ENCODE data around the gene SHOX.
A peak's percentile ranks its signal among the peaks of the same experiment; 100 is the strongest.
"Not testable (repeated sequence)": the region's sequence is repeated elsewhere in the genome, so short reads cannot be mapped to it uniquely, and the experiment has no call there.

SHOX gene

DNA sequence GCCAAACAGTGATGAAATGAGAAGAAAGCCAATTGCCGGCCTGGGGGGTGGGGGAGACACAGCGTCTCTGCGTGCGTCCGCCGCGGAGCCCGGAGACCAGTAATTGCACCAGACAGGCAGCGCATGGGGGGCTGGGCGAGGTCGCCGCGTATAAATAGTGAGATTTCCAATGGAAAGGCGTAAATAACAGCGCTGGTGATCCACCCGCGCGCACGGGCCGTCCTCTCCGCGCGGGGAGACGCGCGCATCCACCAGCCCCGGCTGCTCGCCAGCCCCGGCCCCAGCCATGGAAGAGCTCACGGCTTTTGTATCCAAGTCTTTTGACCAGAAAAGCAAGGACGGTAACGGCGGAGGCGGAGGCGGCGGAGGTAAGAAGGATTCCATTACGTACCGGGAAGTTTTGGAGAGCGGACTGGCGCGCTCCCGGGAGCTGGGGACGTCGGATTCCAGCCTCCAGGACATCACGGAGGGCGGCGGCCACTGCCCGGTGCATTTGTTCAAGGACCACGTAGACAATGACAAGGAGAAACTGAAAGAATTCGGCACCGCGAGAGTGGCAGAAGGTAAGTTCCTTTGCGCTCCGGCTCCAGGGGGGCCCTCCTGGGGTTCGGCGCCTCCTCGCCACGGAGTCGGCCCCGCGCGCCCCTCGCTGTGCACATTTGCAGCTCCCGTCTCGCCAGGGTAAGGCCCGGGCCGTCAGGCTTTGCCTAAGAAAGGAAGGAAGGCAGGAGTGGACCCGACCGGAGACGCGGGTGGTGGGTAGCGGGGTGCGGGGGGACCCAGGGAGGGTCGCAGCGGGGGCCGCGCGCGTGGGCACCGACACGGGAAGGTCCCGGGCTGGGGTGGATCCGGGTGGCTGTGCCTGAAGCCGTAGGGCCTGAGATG, at the start of gene SHOX:
Gene SHOX, plus strand, starts transcription at position 180 of the 885 bp plus-strand sequence. Its CDS starts 107 bp downstream, at position 287.
- no peaks in the 10 kb centered on the region for H3K36me3 ChIP-seq (ENCODE audit: insufficient read depth, low read length)
- peak within 1 kb of the TSS; percentile 38; the same call in 1 of the 2 replicates for H3K9ac ChIP-seq (ENCODE audit: low read depth, low read length)
- no peaks in the 10 kb centered on the region; the same call in 1 of the 2 replicates for H3K9me3 ChIP-seq (ENCODE audit: control insufficient read depth, insufficient read depth, low read length)
- H3K4me1 ChIP-seq (ENCODE audit: insufficient read depth, low read length): peaks cover 4% of the 10 kb centered on the region; the same call in 1 of the 2 replicates

- no peaks in the 10 kb centered on the region for H3K9me3 ChIP-seq (ENCODE audit: control insufficient read depth, insufficient read depth, low read length)
Observed at GRCh38 chrX:581066-581465, 49.5 kb upstream of the SHOX start.

DNA sequence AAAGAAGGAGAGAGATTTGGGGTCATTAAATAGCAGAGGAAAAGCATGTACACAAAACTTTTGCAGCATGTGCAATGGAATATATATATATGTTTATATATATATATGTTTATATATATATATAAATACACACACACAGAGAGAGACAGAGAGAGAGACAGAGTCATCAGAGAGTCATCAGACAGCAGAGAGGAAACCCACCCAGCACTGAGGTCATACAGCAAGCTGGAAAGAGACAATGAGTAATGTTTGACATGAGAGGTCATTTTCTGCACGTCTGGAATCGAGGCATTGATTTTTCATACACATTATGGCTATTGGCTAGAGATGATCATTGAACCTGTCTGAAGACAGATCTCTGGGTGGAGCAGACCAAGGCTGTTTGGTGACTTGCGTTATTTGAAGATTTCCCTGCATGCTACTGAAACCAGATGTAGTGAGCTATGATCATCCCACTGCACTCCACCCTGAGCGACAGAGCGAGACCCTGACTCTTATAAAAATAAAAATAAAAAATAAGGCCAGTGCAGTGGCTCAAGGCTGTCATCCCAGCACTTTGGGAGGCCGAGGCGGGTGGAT, 48.8 kb upstream of the SHOX start:
- Histone ChIP-seq H3K9ac (ENCODE audit: low read depth, low read length) (no peak overlapping the region), H3K4me1 (ENCODE audit: insufficient read depth, low read length) (no peaks in the 10 kb centered on the region), H3K9me3 (ENCODE audit: control insufficient read depth, insufficient read depth, low read length) (no peaks in the 10 kb centered on the region), H3K36me3 (ENCODE audit: insufficient read depth, low read length) (no peaks in the 10 kb centered on the region)

More at GRCh38 chrX:581066-581465, 49.5 kb upstream of the SHOX start:
- Histone ChIP-seq H3K36me3 (ENCODE audit: insufficient read depth, low read length) (no peaks in the 10 kb centered on the region), H3K4me1 (ENCODE audit: insufficient read depth, low read length) (no peaks in the 10 kb centered on the region), H3K9ac (ENCODE audit: low read depth, low read length) (no peak overlapping the region)

GRCh38 chrX:584572-584971, 46.0 kb upstream of the SHOX start:
- no peaks in the 10 kb centered on the region for H3K4me1 ChIP-seq (ENCODE audit: insufficient read depth, low read length)
- H3K9me3 ChIP-seq (ENCODE audit: control insufficient read depth, insufficient read depth, low read length): no peaks in the 10 kb centered on the region
- no peak overlapping the region for H3K9ac ChIP-seq (ENCODE audit: low read depth, low read length)
- H3K36me3 ChIP-seq (ENCODE audit: insufficient read depth, low read length): no peaks in the 10 kb centered on the region

GRCh38 chrX:585115-585808, 45.3 kb upstream of the SHOX start:
- Histone ChIP-seq H3K9me3 (ENCODE audit: control insufficient read depth, insufficient read depth, low read length) (no peaks in the 10 kb centered on the region), H3K4me1 (ENCODE audit: insufficient read depth, low read length) (no peaks in the 10 kb centered on the region), H3K36me3 (ENCODE audit: insufficient read depth, low read length) (no peaks in the 10 kb centered on the region), H3K9ac (ENCODE audit: low read depth, low read length) (peak overlapping the region; percentile 47; the same call in 1 of the 2 replicates)

GRCh38 chrX:586351-586750, 44.2 kb upstream of the SHOX start:
- no peaks in the 10 kb centered on the region for H3K9me3 ChIP-seq (ENCODE audit: control insufficient read depth, insufficient read depth, low read length)
- H3K4me1 ChIP-seq (ENCODE audit: insufficient read depth, low read length): no peaks in the 10 kb centered on the region
- no peaks in the 10 kb centered on the region for H3K36me3 ChIP-seq (ENCODE audit: insufficient read depth, low read length)
- H3K9ac ChIP-seq (ENCODE audit: low read depth, low read length): no peak overlapping the region

GRCh38 chrX:589261-589660, 41.3 kb upstream of the SHOX start:
- H3K9ac ChIP-seq (ENCODE audit: low read depth, low read length); H3K9me3 ChIP-seq (ENCODE audit: control insufficient read depth, insufficient read depth, low read length); H3K36me3 ChIP-seq (ENCODE audit: insufficient read depth, low read length); H3K4me1 ChIP-seq (ENCODE audit: insufficient read depth, low read length): not testable (repeated sequence)

DNA sequence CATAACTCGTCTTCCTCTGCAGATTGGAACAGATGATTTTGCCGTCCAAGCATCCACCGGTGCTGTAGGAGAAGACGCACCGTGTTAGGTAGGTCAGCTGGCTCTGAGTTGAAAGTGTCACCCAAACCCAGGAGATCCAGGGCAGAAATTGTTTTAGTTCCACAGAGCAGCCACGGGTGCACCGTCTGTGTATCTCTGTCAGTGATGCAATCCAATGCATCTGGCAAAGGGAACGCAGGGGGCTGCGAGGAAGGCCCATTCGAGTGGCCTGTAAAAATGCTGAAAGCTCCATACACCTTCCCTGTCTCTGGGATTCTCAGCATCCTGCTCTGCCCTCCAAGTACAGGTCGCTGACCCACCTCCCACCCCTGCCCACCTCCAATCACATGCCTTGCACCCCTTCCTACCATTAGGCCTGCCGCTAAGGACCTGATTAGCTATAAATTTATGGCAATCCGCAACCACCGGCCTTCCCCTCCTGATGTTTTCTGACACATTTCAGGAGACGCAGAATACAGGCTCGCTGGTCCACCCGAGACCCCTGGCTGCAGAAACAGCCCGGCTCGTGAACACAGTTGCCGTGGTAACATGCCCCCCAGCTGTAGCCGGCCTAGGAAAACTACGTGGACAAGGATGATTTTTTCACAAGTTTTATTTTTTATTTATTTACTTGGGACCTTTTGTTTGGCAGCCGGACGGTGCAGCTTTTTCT, 39.7 kb upstream of the SHOX start:
- no peaks in the 10 kb centered on the region; the same call in 1 of the 2 replicates for H3K9me3 ChIP-seq (ENCODE audit: control insufficient read depth, insufficient read depth, low read length)
- H3K9ac ChIP-seq (ENCODE audit: low read depth, low read length): no peak overlapping the region
- H3K36me3 ChIP-seq (ENCODE audit: insufficient read depth, low read length): no peaks in the 10 kb centered on the region
- no peaks in the 10 kb centered on the region for H3K4me1 ChIP-seq (ENCODE audit: insufficient read depth, low read length)

GRCh38 chrX:599837-600715, 30.5 kb upstream of the SHOX start:
- H3K9me3 ChIP-seq (ENCODE audit: control insufficient read depth, insufficient read depth, low read length): peaks cover 8% of the 10 kb centered on the region
- H3K36me3 ChIP-seq (ENCODE audit: insufficient read depth, low read length): no peaks in the 10 kb centered on the region
- no peaks in the 10 kb centered on the region for H3K4me1 ChIP-seq (ENCODE audit: insufficient read depth, low read length)
- no peak overlapping the region for H3K9ac ChIP-seq (ENCODE audit: low read depth, low read length)

GRCh38 chrX:603029-603428, 27.6 kb upstream of the SHOX start:
- H3K36me3 ChIP-seq (ENCODE audit: insufficient read depth, low read length); H3K9me3 ChIP-seq (ENCODE audit: control insufficient read depth, insufficient read depth, low read length); H3K9ac ChIP-seq (ENCODE audit: low read depth, low read length); H3K4me1 ChIP-seq (ENCODE audit: insufficient read depth, low read length): not testable (repeated sequence)

- H3K36me3 ChIP-seq (ENCODE audit: insufficient read depth, low read length); H3K9me3 ChIP-seq (ENCODE audit: control insufficient read depth, insufficient read depth, low read length); H3K4me1 ChIP-seq (ENCODE audit: insufficient read depth, low read length); H3K9ac ChIP-seq (ENCODE audit: low read depth, low read length): not testable (repeated sequence)
Observed at GRCh38 chrX:604616-605015, 26.0 kb upstream of the SHOX start.

- not testable (repeated sequence) for H3K4me1 ChIP-seq (ENCODE audit: insufficient read depth, low read length)
Observed at GRCh38 chrX:608088-608487, 22.5 kb upstream of the SHOX start.

GRCh38 chrX:614136-614535, 16.5 kb upstream of the SHOX start:
- H3K9ac ChIP-seq (ENCODE audit: low read depth, low read length): no peak overlapping the region

More at GRCh38 chrX:608088-608487, 22.5 kb upstream of the SHOX start:
- not testable (repeated sequence) for H3K36me3 ChIP-seq (ENCODE audit: insufficient read depth, low read length); H3K9ac ChIP-seq (ENCODE audit: low read depth, low read length); H3K9me3 ChIP-seq (ENCODE audit: control insufficient read depth, insufficient read depth, low read length)

More at GRCh38 chrX:614136-614535, 16.5 kb upstream of the SHOX start:
- no peaks in the 10 kb centered on the region for H3K4me1 ChIP-seq (ENCODE audit: insufficient read depth, low read length)
- H3K9me3 ChIP-seq (ENCODE audit: control insufficient read depth, insufficient read depth, low read length): no peaks in the 10 kb centered on the region
- no peaks in the 10 kb centered on the region for H3K36me3 ChIP-seq (ENCODE audit: insufficient read depth, low read length)
